B cell (primary cell): ENCODE data around the gene RBM20.

Source experiments
- CTCF ChIP-seq: fragments of 200-600 bp; IDR thresholded peaks from one replicate; pipeline ENCODE4 v1.8.0; 2022; ENCODE audit warnings: antibody characterized with exemption, mild to moderate bottlenecking
- EZH2 ChIP-seq: IDR thresholded peaks from 2 replicates; pipeline ENCODE4 v1.6.1; 2012; ENCODE audit warnings: borderline replicate concordance, low read depth, mild to moderate bottlenecking, moderate library complexity, low read length; ENCODE audit not compliant: insufficient read depth, poor library complexity, severe bottlenecking

GRCh38 chr10:110657973-110658691 lies 14.0 kb downstream of the RBM20 start:
- no peak for TF ChIP-seq CTCF
- no peak for TF ChIP-seq EZH2
